GM18951 (cell line): ENCODE measurements around the gene GSK3B.

Experiments used
- POLR2A ChIP-seq: IDR thresholded peaks from 4 replicates; pipeline ENCODE4 v1.6.1; 2011; ENCODE audit warnings: mild to moderate bottlenecking; ENCODE audit not compliant: insufficient read length, insufficient read depth; ENCODE audit errors: extremely low read depth
- in situ Hi-C: fragments of 300-500 bp; cut with MboI; formaldehyde crosslinking; loops from one replicate; pipeline ENCODE4 v1.12.0; 2022; ENCODE audit warnings: low sequenced_read_pairs, mixed read lengths, inconsistent platforms; ENCODE audit not compliant: unreplicated experiment

The GSK3B gene

GRCh38 chr3:120113128-120114116 is 19.2 kb upstream of the GSK3B start:
- no peak for TF ChIP-seq POLR2A
- in situ Hi-C loops: no loop called here

GRCh38 chr3:120111898-120112297 is 17.7 kb upstream of the GSK3B start:
- no peak for TF ChIP-seq POLR2A
- in situ Hi-C loops: no loop called here

- in situ Hi-C loops: no loop called here
- TF ChIP-seq POLR2A: no peak
Measured at GRCh38 chr3:120103276-120103675, 9.0 kb upstream of the GSK3B start.

GRCh38 chr3:120102674-120103073 is 8.4 kb upstream of the GSK3B start:
- in situ Hi-C loops: no loop called here
- no peak for TF ChIP-seq POLR2A

- TF ChIP-seq POLR2A: no peak
- in situ Hi-C loops: no loop called here
Measured at GRCh38 chr3:120102232-120102631, 8.0 kb upstream of the GSK3B start.

- TF ChIP-seq POLR2A: no peak
- in situ Hi-C loops: no loop called here
Measured at GRCh38 chr3:120101624-120102023, 7.4 kb upstream of the GSK3B start.

- no peak for TF ChIP-seq POLR2A
- in situ Hi-C loops: no loop called here
Measured at GRCh38 chr3:120100711-120101110, 6.5 kb upstream of the GSK3B start.

- in situ Hi-C loops: no loop called here
- TF ChIP-seq POLR2A: no peak
Measured at GRCh38 chr3:120098710-120099109, 4.5 kb upstream of the GSK3B start.

GRCh38 chr3:120095979-120096426 is 1.8 kb upstream of the GSK3B start:
- in situ Hi-C loops: no loop called here
- TF ChIP-seq POLR2A: no peak

- peak; percentile 92 for TF ChIP-seq POLR2A
- in situ Hi-C loops: no loop called here
Measured at GRCh38 chr3:120095226-120095978, 1.2 kb upstream of the GSK3B start.

GRCh38 chr3:120094776-120095225 is 554 bp upstream of the GSK3B start:
- TF ChIP-seq POLR2A: no peak
- in situ Hi-C loops: no loop called here

- in situ Hi-C loops: no loop called here
- no peak for TF ChIP-seq POLR2A
Measured at GRCh38 chr3:120093119-120093910, 932 bp downstream of the GSK3B start.

GRCh38 chr3:120092474-120092873 is 1.8 kb downstream of the GSK3B start:
- in situ Hi-C loops: no loop called here

More at GRCh38 chr3:120092474-120092873, 1.8 kb downstream of the GSK3B start:
- TF ChIP-seq POLR2A: no peak
